GM21619 (cell line): ENCODE measurements around the gene IL15.
"Not testable (repeated sequence)": the region's sequence is repeated elsewhere in the genome, so short reads cannot be mapped to it uniquely, and the experiment has no call there.

ENCODE experiments used
- ATAC-seq: cut with Tn5 transposase; IDR thresholded peaks from one replicate; pipeline ENCODE4 v1.9.1; 2021; ENCODE audit not compliant: unreplicated experiment

Gene IL15

GRCh38 chr4:141636082-141636770, at the start of gene IL15:
IL15 (plus strand) TSS chr4:141636583; CDS start chr4:141719465, 82,882 bp downstream.
- peak; percentile 64 for ATAC-seq

- ATAC-seq = no peak
These were observed 48.5 kb upstream of the IL15 start for GRCh38 chr4:141587897-141588296.

GRCh38 chr4:141595531-141595930, 40.9 kb upstream of the IL15 start:
- no peak for ATAC-seq

GRCh38 chr4:141599853-141600252, 36.5 kb upstream of the IL15 start:
- no peak for ATAC-seq

- ATAC-seq = not testable (repeated sequence)
These were observed 31.7 kb upstream of the IL15 start for GRCh38 chr4:141604683-141605082.

GRCh38 chr4:141605425-141605856, 30.9 kb upstream of the IL15 start:
- no peak for ATAC-seq

- no peak for ATAC-seq
These were observed 27.1 kb upstream of the IL15 start for GRCh38 chr4:141609243-141609642.

GRCh38 chr4:141610365-141610764, 26.0 kb upstream of the IL15 start:
- no peak for ATAC-seq

GRCh38 chr4:141614878-141615586, 21.4 kb upstream of the IL15 start:
- ATAC-seq = no peak

- not testable (repeated sequence) for ATAC-seq
These were observed 20.8 kb upstream of the IL15 start for GRCh38 chr4:141615587-141615918.

- no peak for ATAC-seq
These were observed 15.7 kb upstream of the IL15 start for GRCh38 chr4:141620715-141621114.

GRCh38 chr4:141625023-141625422, 11.4 kb upstream of the IL15 start:
- ATAC-seq = no peak

GRCh38 chr4:141630854-141631253, 5.5 kb upstream of the IL15 start:
- no peak for ATAC-seq

- ATAC-seq = peak; percentile 37
These were observed 674 bp upstream of the IL15 start for GRCh38 chr4:141635736-141636081.

- ATAC-seq = peak; percentile 45
These were observed 533 bp downstream of the IL15 start for GRCh38 chr4:141636771-141637460.

GRCh38 chr4:141637565-141637964, 1.2 kb downstream of the IL15 start:
- peak; percentile 19 for ATAC-seq

- no peak for ATAC-seq
These were observed 1.8 kb downstream of the IL15 start for GRCh38 chr4:141638230-141638629.

GRCh38 chr4:141640696-141641095, 4.3 kb downstream of the IL15 start:
- no peak for ATAC-seq

- ATAC-seq = no peak
These were observed 5.7 kb downstream of the IL15 start for GRCh38 chr4:141642063-141642462.

GRCh38 chr4:141642711-141643110, 6.3 kb downstream of the IL15 start:
- no peak for ATAC-seq

- peak; percentile 72 for ATAC-seq
These were observed 7.2 kb downstream of the IL15 start for GRCh38 chr4:141643557-141643956.
